Common myeloid progenitor, CD34-positive (primary cell): ENCODE measurements around the gene KCNMA1.

Experiments used
- CTCF ChIA-PET: fragments of 350-600 bp; sonication (Branson Sonifier 250); formaldehyde crosslinking; loops from one replicate; lab custom pipeline; 2021; ENCODE audit warnings: antibody characterized with exemption; lab: Charles Lee
- POLR2A ChIA-PET: fragments of 350-600 bp; sonication (Branson Sonifier 250); formaldehyde crosslinking; loops from one replicate; lab custom pipeline; 2021; ENCODE audit warnings: antibody characterized with exemption; lab: Charles Lee
- DNase-seq, 3 donors: peaks; one replicate each; pipeline versions ENCODE4 v3.0.0 to v3.0.0-alpha.2; 2013
- H3K27ac ChIP-seq, 2 experiments: 1 replicate in 1 of 2; 2 replicates in 1 of 2; pipeline ENCODE4 v1.7.0; 2013; ENCODE audit warnings: inconsistent platforms in 2 of 2, low read length in 2 of 2, mild to moderate bottlenecking in 2 of 2, low read depth in 1 of 2, moderate library complexity in 1 of 2; ENCODE audit not compliant: severe bottlenecking in 2 of 2, insufficient read depth in 1 of 2, poor library complexity in 1 of 2
- H3K27me3 ChIP-seq, 5 experiments: replicated peaks in 2 of 5; 1 replicate in 3 of 5; 2 replicates in 2 of 5; pipeline versions ENCODE4 v1.6.1 to v1.7.0; 2013; ENCODE audit warnings: low read length in 4 of 5, mild to moderate bottlenecking in 2 of 5, moderate library complexity in 2 of 5, inconsistent platforms in 1 of 5; ENCODE audit not compliant: insufficient read depth in 5 of 5, control insufficient read depth in 4 of 5
- H3K36me3 ChIP-seq, 4 experiments: 1 replicate in 2 of 4; 2 replicates in 2 of 4; pipeline versions ENCODE4 v1.6.1 to v1.7.0; 2013; ENCODE audit warnings: low read length in 3 of 4, control low read depth in 1 of 4, mild to moderate bottlenecking in 1 of 4; ENCODE audit not compliant: control insufficient read depth in 4 of 4, insufficient read depth in 4 of 4
- H3K4me1 ChIP-seq, 4 experiments: 1 replicate in 3 of 4; 2 replicates in 1 of 4; pipeline versions ENCODE4 v1.6.1 to v1.7.1; 2013; ENCODE audit warnings: low read length in 3 of 4, mild to moderate bottlenecking in 3 of 4, control low read depth in 1 of 4, inconsistent platforms in 1 of 4, moderate library complexity in 1 of 4; ENCODE audit not compliant: control insufficient read depth in 4 of 4, insufficient read depth in 4 of 4; ENCODE audit errors: control extremely low read depth in 1 of 4
- H3K4me3 ChIP-seq, 7 experiments: 1 replicate in 4 of 7; 2 replicates in 3 of 7; pipeline versions ENCODE4 v1.5.1 to v1.7.0; 2013; ENCODE audit warnings: mild to moderate bottlenecking in 7 of 7, low read length in 6 of 7, moderate library complexity in 6 of 7, inconsistent platforms in 2 of 7, low read depth in 2 of 7, control low read depth in 1 of 7; ENCODE audit not compliant: insufficient read depth in 4 of 7, control insufficient read depth in 1 of 7; ENCODE audit errors: extremely low read depth in 1 of 7
- H3K9me3 ChIP-seq, 5 experiments: 1 replicate in 4 of 5; 2 replicates in 1 of 5; pipeline versions ENCODE4 v1.6.1 to v1.7.1; 2013; ENCODE audit warnings: low read length in 4 of 5, mild to moderate bottlenecking in 2 of 5, inconsistent platforms in 1 of 5, low read depth in 1 of 5, moderate library complexity in 1 of 5; ENCODE audit not compliant: control insufficient read depth in 4 of 5, insufficient read depth in 2 of 5; ENCODE audit errors: control extremely low read depth in 1 of 5
- WGBS: methylation state at CpG from one replicate; pipeline ENCODE4 v1.1.5; 2013; ENCODE audit not compliant: insufficient coverage; 5-methylcytosine and 5-hydroxymethylcytosine counted together

The KCNMA1 gene

DNA sequence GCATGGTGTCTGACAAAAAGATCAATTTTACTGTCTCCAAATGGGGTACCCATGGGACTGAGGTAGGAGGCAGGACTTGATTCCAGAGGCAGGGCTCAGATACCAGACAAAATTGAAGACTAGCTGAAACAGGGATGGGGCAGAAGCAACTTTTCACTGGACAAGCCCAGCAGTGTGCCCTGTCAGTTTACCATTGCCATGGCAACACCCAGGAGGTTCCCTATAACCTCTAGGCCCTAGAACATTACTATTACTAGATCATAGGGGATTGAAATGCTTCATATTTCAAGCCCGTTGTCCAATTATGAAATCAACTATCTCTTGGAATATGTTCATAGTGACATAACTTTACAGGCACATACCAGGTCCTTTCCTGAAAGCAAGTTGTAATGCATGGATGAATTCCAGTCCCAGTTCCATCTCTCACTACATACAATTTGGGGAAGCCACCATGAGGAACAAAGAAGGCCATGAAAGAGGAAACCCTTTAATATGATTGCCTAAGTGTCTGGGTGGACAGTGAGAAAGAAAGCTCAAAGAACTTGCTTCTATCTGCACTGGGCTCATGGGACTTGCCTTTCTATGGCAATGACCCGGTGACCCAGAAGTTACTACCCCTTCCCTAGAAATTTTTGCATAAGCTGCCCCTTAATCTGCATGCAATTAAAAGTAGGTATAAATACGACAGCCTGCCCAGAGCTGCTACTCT lies 557.9 kb downstream of the KCNMA1 start:
- Histone ChIP-seq H3K4me1 (no peaks in the 10 kb centered on the region), H3K27me3 (no peaks in the 10 kb centered on the region), H3K4me3 (no peak overlapping the region), H3K27ac (no peak overlapping the region), H3K36me3 (no peaks in the 10 kb centered on the region), H3K9me3 (no peaks in the 10 kb centered on the region)
- CTCF ChIA-PET, result no interaction called here
- DNase-seq, result no peak
- 100% methylated on average over 2 of the region's 3 CpGs for WGBS
- POLR2A ChIA-PET, result no interaction called here

DNA sequence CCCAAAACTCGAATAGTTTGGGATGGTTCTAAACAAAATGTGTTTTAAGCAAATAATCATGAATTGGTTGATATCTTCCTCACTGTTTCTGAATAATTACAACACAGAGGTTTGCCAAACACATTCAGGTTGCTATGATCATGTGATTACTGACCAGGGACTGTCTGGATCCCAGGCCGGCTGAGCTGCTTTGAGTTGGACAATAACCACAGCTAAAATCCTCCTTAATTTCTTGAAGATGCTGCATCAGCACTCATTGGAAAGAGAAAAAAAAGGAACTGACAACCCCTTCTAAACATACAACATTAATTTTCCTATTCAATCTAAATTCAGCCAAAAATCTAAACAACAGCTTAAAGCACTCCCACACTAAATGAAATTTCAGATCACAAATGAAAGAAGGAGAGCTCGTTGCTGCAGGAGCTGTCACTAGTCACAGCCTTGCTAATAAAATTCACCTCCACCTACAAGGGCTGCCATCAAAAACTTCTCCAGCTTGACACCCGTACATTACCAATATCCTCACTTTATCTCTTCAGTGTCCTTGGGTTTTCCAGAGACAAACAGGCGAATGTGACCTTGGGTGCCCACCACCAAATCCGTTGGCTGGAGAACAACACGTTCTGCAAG lies 560.2 kb downstream of the KCNMA1 start:
- DNase-seq, result no peak
- H3K4me1 ChIP-seq, result no peaks in the 10 kb centered on the region
- H3K27me3 ChIP-seq, result no peaks in the 10 kb centered on the region
- H3K27ac ChIP-seq, result no peak overlapping the region
- CTCF ChIA-PET, result no interaction called here
- H3K9me3 ChIP-seq, result no peaks in the 10 kb centered on the region
- no peak overlapping the region for H3K4me3 ChIP-seq
- WGBS, result 100% methylated on average over 5 of the region's 7 CpGs
- H3K36me3 ChIP-seq, result no peaks in the 10 kb centered on the region
- POLR2A ChIA-PET, result interaction anchor here (0.6 kb wide), 1 partner anchor 1285 kb away, joined by 3 read pairs; no protein-coding TSS in a partner anchor

DNA sequence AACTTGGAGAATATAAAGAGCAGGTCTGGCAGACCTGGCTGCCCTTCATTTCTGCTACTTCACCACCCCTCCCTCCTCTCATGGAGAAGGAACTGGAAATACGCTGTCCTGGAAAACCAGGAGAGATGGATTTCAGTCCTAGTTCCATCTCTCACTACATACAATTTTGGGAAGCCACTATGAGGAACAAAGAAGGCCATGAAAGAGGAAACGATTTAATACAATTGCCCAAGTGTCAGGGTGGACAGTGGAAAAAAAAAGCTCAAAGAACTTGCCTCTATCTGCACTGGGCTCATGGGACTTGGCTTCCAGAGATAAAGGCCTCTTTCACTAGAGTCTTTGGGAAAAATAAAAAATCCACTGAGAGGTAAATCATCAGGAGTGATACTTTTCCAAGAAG lies 561.7 kb downstream of the KCNMA1 start:
- no peak for DNase-seq
- Histone ChIP-seq H3K9me3 (no peaks in the 10 kb centered on the region), H3K4me3 (no peak overlapping the region), H3K36me3 (no peaks in the 10 kb centered on the region), H3K27me3 (no peaks in the 10 kb centered on the region), H3K27ac (no peak overlapping the region), H3K4me1 (no peaks in the 10 kb centered on the region)
- CTCF ChIA-PET, result interaction anchor here (1.0 kb wide), 1 partner anchor 46 kb away, joined by 3 read pairs; no protein-coding TSS in a partner anchor
- WGBS, result 71% methylated on average over 1 of the region's 2 CpGs
- POLR2A ChIA-PET, result no interaction called here

DNA sequence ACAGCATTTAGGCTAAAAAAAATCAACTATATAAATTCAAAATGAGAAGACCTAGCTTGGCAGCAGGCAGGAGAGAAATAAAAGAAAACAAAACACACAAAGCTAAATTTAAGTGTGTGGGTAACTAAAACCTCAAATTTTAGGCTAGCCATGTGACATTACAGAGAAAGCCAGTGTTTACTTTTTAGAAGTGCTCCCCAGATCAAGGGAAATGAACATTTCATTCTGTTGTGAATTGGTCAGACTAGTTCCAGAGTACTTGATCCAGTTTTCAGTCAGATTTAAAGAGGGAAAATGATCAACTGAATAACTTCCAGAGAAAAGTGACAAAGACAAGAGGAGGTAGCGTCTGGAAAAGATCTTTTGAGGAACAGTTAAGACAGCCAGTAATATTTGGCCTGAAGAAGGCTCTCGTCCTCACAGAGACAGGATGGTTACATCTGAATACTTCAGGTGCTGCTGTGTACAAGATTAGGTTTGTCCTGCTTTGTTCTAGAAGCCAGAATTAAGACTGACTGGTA lies 563.4 kb downstream of the KCNMA1 start:
- CTCF ChIA-PET, result no interaction called here
- DNase-seq, result no peak
- WGBS, result 100% methylated on average over 2 of the region's 2 CpGs
- Histone ChIP-seq H3K4me3 (no peak overlapping the region), H3K36me3 (no peaks in the 10 kb centered on the region), H3K4me1 (no peaks in the 10 kb centered on the region), H3K27me3 (no peaks in the 10 kb centered on the region), H3K9me3 (no peaks in the 10 kb centered on the region), H3K27ac (no peak overlapping the region)
- POLR2A ChIA-PET, result interaction anchor here (0.6 kb wide), 1 partner anchor 1471 kb away, joined by 4 read pairs; no protein-coding TSS in a partner anchor

DNA sequence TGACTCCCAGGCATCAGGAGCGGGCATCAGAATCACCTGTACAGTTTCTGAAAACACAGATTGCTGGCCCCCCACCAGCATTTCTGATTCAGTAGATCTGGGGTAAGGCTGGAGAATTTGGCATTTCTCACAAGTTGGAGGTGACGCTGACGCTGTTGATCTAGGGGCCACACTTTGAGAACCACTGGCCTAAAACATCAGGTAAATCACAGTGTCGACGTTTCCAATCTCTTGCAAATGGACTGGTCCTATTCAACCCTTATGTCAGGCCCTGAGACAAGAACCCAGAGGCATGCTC lies 564.0 kb downstream of the KCNMA1 start:
- POLR2A ChIA-PET, result interaction anchor here (0.6 kb wide), 1 partner anchor 1472 kb away, joined by 4 read pairs; no protein-coding TSS in a partner anchor
- 96% methylated on average over 5 of the region's 5 CpGs for WGBS
- Histone ChIP-seq H3K9me3 (no peaks in the 10 kb centered on the region), H3K36me3 (no peaks in the 10 kb centered on the region), H3K4me3 (no peak overlapping the region), H3K27ac (no peak overlapping the region), H3K4me1 (no peaks in the 10 kb centered on the region), H3K27me3 (no peaks in the 10 kb centered on the region)
- no peak for DNase-seq
- CTCF ChIA-PET, result no interaction called here

DNA sequence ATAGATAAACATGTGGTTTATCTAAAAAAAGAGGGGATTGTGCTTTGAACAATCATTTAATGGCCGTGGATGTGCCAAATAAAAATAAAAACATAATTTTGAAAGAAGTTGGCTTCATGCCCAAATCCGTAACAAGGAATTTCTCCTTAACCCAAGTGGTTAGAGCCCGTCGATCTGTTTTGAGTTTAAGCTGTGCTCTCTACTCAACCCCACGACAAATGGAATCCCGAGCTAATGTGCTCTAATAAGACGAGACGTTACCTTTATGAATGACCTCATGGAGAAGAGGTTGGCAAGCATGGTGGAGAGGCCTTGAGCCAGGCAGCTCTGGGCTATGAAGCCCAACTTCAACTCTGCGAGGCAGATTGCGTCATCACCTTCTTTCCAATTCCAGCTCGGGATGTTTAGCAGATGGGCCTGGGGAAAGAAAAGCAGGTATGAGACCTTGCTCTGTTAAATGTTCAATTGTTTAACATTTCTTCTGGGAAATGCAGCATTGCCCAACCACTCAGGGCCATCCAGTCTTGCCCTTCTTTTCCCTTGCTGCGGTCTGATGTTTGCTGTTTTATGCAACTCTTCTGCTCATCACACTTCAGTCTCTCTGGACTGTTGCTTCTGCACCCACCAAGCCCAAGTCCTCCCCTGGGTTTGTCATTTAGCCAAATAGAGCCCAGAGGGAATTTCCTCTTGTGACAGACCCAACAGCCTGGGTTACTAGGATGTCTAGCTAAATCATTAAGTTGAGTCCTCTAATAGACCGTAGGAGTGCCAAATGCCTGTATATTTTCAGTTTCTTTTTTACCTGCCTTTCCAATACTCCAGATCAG lies 564.6 kb downstream of the KCNMA1 start:
- Histone ChIP-seq H3K4me1 (no peaks in the 10 kb centered on the region), H3K9me3 (no peaks in the 10 kb centered on the region), H3K27ac (no peak overlapping the region), H3K27me3 (no peaks in the 10 kb centered on the region), H3K36me3 (no peaks in the 10 kb centered on the region), H3K4me3 (no peak overlapping the region)
- CTCF ChIA-PET, result no interaction called here
- DNase-seq, result no peak
- WGBS, result over 99% methylated on average over 12 of the region's 13 CpGs
- POLR2A ChIA-PET, result no interaction called here
